ENCODE results near the gene PJA2.
"Not testable (repeated sequence)": the region's sequence is repeated elsewhere in the genome, so short reads cannot be mapped to it uniquely, and the experiment has no call there.

The PJA2 gene

DNA sequence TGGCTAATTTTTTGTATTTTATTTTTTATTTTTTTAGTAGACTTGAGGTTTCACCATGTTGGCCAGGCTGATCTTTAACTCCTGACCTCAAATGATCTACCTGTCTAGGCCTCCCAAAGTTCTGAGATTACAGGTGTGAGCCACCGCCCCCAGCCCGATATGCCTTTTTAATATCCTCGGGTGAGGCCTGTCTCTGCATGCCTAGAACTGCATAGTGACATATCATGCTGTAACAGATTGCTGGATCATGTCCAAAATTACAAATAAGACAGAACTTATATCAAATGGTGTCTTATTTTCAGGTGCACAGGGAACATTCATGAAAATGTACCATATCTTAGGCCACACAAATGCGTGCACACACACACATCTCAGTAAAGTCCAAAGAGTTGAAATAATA is 39.1 kb upstream of the PJA2 start:
- Histone ChIP-seq H4K8ac (ENCODE audit: low read depth, low read length) (no peak overlapping the region), H4K91ac (ENCODE audit: low read depth, low read length, poor library complexity) (no peak overlapping the region), H3K36me3 (replicated peaks in 1 of 2; ENCODE audit: control insufficient read depth in 2 of 2, insufficient read depth in 2 of 2, low read length in 2 of 2) (no peaks in the 10 kb centered on the region), H3K9ac (ENCODE audit: low read depth, low read length, poor library complexity) (no peak overlapping the region), H3K18ac (ENCODE audit: low read length) (no peak overlapping the region), H2AK5ac (ENCODE audit: low read depth, low read length) (no peak overlapping the region), H3K9me3 (replicated peaks in 1 of 2; ENCODE audit: control insufficient read depth in 2 of 2, insufficient read depth in 1 of 2, low read depth in 1 of 2, low read length in 2 of 2) (peaks cover 0 to 8% of the 10 kb centered on the region in 2 donors), H2BK15ac (ENCODE audit: low read length) (no peak overlapping the region), H3K27ac (replicated peaks; ENCODE audit: low read length) (no peak overlapping the region), H2BK12ac (ENCODE audit: low read length) (no peak overlapping the region), H3K27me3 (ENCODE audit: control insufficient read depth in 3 of 3, insufficient read depth in 3 of 3, low read depth in 1 of 3, low read length in 3 of 3) (no peaks in the 10 kb centered on the region), H3K4me1 (ENCODE audit: control insufficient read depth in 2 of 2, insufficient read depth in 1 of 2, low read depth in 1 of 2, low read length in 2 of 2) (peaks cover 0 to 3% of the 10 kb centered on the region in 2 donors), H3K79me1 (ENCODE audit: low read depth, low read length) (no peaks in the 10 kb centered on the region), H3K23ac (ENCODE audit: low read depth, low read length, poor library complexity) (no peak overlapping the region), H2AFZ (ENCODE audit: low read length) (no peak overlapping the region), H3K4ac (ENCODE audit: low read length) (no peak overlapping the region), H3K4me3 (ENCODE audit: low read length in 2 of 2) (no peak overlapping the region), H3K4me2 (ENCODE audit: insufficient read depth, low read length, poor library complexity, severe bottlenecking) (no peak overlapping the region), H2BK5ac (ENCODE audit: low read length) (no peak overlapping the region), H2BK120ac (ENCODE audit: low read depth, low read length) (no peak overlapping the region), H3K14ac (ENCODE audit: low read length) (no peak overlapping the region)
- WGBS, 2 donors (ENCODE audit: extremely low coverage in 2 of 2, insufficient read length in 2 of 2, insufficient replicate concordance in 1 of 2): no CpG with 5 or more reads among the region's 4 CpGs
- no peak for DNase-seq (ENCODE audit: low spot score)

DNA sequence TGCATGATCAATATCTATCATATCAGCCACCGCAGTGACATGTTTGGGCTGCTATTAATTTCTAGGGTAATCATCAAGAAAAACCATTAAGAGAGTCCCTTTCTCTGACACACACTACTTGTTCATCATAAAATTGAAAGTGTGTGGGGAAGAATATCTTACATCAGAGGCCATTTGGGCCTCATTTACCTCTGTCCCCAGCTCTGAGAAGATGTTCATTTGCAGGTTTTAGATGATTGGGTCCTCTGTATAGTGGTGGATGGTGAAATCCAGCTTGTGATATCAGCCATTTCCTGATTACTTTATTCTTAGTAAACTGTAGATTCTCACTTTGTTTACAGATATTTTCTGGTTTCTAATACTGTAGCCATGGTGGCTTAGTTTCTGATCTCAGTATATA is 29.8 kb upstream of the PJA2 start:
- no peak overlapping the region for H2BK120ac ChIP-seq (ENCODE audit: low read depth, low read length)
- peak overlapping the region; percentile 8 for H2AFZ ChIP-seq (ENCODE audit: low read length)
- H3K4ac ChIP-seq (ENCODE audit: low read length): no peak overlapping the region
- H3K4me2 ChIP-seq (ENCODE audit: insufficient read depth, low read length, poor library complexity, severe bottlenecking): no peak overlapping the region
- no peak overlapping the region for H2BK15ac ChIP-seq (ENCODE audit: low read length)
- no peak overlapping the region for H3K18ac ChIP-seq (ENCODE audit: low read length)
- no peak overlapping the region for H2BK12ac ChIP-seq (ENCODE audit: low read length)
- WGBS, 2 donors (ENCODE audit: extremely low coverage in 2 of 2, insufficient read length in 2 of 2, insufficient replicate concordance in 1 of 2): no CpG with 5 or more reads among the region's 1 CpG
- no peak overlapping the region for H3K27ac ChIP-seq (replicated peaks; ENCODE audit: low read length)
- H3K27me3 ChIP-seq (ENCODE audit: control insufficient read depth in 3 of 3, insufficient read depth in 3 of 3, low read depth in 1 of 3, low read length in 3 of 3): no peaks in the 10 kb centered on the region
- no peak for DNase-seq (ENCODE audit: low spot score)
- H2BK5ac ChIP-seq (ENCODE audit: low read length): no peak overlapping the region
- no peaks in the 10 kb centered on the region for H3K9me3 ChIP-seq (replicated peaks in 1 of 2; ENCODE audit: control insufficient read depth in 2 of 2, insufficient read depth in 1 of 2, low read depth in 1 of 2, low read length in 2 of 2)
- H3K4me1 ChIP-seq (ENCODE audit: control insufficient read depth in 2 of 2, insufficient read depth in 1 of 2, low read depth in 1 of 2, low read length in 2 of 2): no peaks in the 10 kb centered on the region
- no peak overlapping the region for H4K91ac ChIP-seq (ENCODE audit: low read depth, low read length, poor library complexity)
- no peak overlapping the region for H4K8ac ChIP-seq (ENCODE audit: low read depth, low read length)
- no peaks in the 10 kb centered on the region for H3K79me1 ChIP-seq (ENCODE audit: low read depth, low read length)
- no peak overlapping the region for H2AK5ac ChIP-seq (ENCODE audit: low read depth, low read length)
- H3K14ac ChIP-seq (ENCODE audit: low read length): no peak overlapping the region
- H3K23ac ChIP-seq (ENCODE audit: low read depth, low read length, poor library complexity): no peak overlapping the region
- H3K36me3 ChIP-seq (replicated peaks in 1 of 2; ENCODE audit: control insufficient read depth in 2 of 2, insufficient read depth in 2 of 2, low read length in 2 of 2): no peaks in the 10 kb centered on the region
- H3K4me3 ChIP-seq (ENCODE audit: low read length in 2 of 2): no peak overlapping the region
- no peak overlapping the region for H3K9ac ChIP-seq (ENCODE audit: low read depth, low read length, poor library complexity)

DNA sequence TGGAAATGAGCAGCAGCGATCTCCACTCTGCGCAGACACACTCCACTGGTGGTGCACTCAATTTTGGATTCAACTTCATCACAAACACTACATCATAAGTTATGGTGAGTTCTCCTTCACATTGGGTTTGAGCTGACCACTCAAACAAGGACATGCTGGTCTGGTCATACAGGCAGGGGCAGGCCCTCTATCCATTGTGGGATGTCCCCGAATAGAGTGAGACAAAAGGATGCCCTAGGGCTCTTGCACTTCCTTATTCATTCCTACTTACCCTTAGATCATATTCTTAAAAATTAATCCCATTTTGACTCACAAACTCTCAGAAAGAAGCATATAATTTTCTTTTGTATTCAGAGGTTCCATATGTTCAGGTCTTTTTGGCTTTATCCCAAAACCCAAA is 16.3 kb upstream of the PJA2 start:
- no peaks in the 10 kb centered on the region for H3K79me1 ChIP-seq (ENCODE audit: low read depth, low read length)
- WGBS, 2 donors (ENCODE audit: extremely low coverage in 2 of 2, insufficient read length in 2 of 2, insufficient replicate concordance in 1 of 2): no CpG with 5 or more reads among the region's 3 CpGs
- H2AK5ac ChIP-seq (ENCODE audit: low read depth, low read length): no peak overlapping the region
- no peak overlapping the region for H2BK15ac ChIP-seq (ENCODE audit: low read length)
- H3K9me3 ChIP-seq (replicated peaks in 1 of 2; ENCODE audit: control insufficient read depth in 2 of 2, insufficient read depth in 1 of 2, low read depth in 1 of 2, low read length in 2 of 2): no peaks in the 10 kb centered on the region
- no peaks in the 10 kb centered on the region for H3K36me3 ChIP-seq (replicated peaks in 1 of 2; ENCODE audit: control insufficient read depth in 2 of 2, insufficient read depth in 2 of 2, low read length in 2 of 2)
- no peak for DNase-seq (ENCODE audit: low spot score)
- H3K4me2 ChIP-seq (ENCODE audit: insufficient read depth, low read length, poor library complexity, severe bottlenecking): no peak overlapping the region
- no peak overlapping the region for H3K9ac ChIP-seq (ENCODE audit: low read depth, low read length, poor library complexity)
- no peak overlapping the region for H3K23ac ChIP-seq (ENCODE audit: low read depth, low read length, poor library complexity)
- no peak overlapping the region for H4K8ac ChIP-seq (ENCODE audit: low read depth, low read length)
- H3K4me1 ChIP-seq (ENCODE audit: control insufficient read depth in 2 of 2, insufficient read depth in 1 of 2, low read depth in 1 of 2, low read length in 2 of 2): no peaks in the 10 kb centered on the region
- no peaks in the 10 kb centered on the region for H3K27me3 ChIP-seq (ENCODE audit: control insufficient read depth in 3 of 3, insufficient read depth in 3 of 3, low read depth in 1 of 3, low read length in 3 of 3)
- H2BK12ac ChIP-seq (ENCODE audit: low read length): no peak overlapping the region
- H3K27ac ChIP-seq (replicated peaks; ENCODE audit: low read length): no peak overlapping the region
- no peak overlapping the region for H4K91ac ChIP-seq (ENCODE audit: low read depth, low read length, poor library complexity)
- no peak overlapping the region for H2BK120ac ChIP-seq (ENCODE audit: low read depth, low read length)
- no peak overlapping the region for H3K18ac ChIP-seq (ENCODE audit: low read length)
- H3K14ac ChIP-seq (ENCODE audit: low read length): no peak overlapping the region
- H2AFZ ChIP-seq (ENCODE audit: low read length): no peak overlapping the region
- no peak overlapping the region for H3K4ac ChIP-seq (ENCODE audit: low read length)
- no peak overlapping the region for H3K4me3 ChIP-seq (ENCODE audit: low read length in 2 of 2)
- H2BK5ac ChIP-seq (ENCODE audit: low read length): no peak overlapping the region

DNA sequence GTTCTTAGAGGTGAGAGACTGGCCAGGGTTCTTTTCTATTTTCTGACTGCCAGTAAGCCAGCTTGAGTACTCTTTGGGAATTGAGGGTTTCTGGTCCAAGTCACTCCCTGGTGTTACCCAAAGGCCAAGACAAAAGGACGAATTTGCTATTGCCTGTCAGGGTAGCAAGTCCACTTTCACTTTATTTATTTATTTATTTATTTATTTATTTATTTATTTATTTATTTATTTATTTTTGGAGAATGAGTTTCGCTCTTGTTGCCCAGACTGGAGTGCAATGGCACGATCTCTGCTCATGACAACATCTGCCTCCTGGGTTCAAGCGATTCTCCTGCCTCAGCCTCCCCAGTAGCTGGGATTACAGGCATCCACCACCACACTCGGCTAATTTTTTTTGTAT is 15.7 kb upstream of the PJA2 start:
- H3K18ac ChIP-seq (ENCODE audit: low read length); H3K27ac ChIP-seq (replicated peaks; ENCODE audit: low read length); H2AFZ ChIP-seq (ENCODE audit: low read length); H2BK120ac ChIP-seq (ENCODE audit: low read depth, low read length); H2BK15ac ChIP-seq (ENCODE audit: low read length); H3K4me2 ChIP-seq (ENCODE audit: insufficient read depth, low read length, poor library complexity, severe bottlenecking); H4K91ac ChIP-seq (ENCODE audit: low read depth, low read length, poor library complexity); H4K8ac ChIP-seq (ENCODE audit: low read depth, low read length); H2AK5ac ChIP-seq (ENCODE audit: low read depth, low read length); H3K27me3 ChIP-seq (ENCODE audit: control insufficient read depth in 3 of 3, insufficient read depth in 3 of 3, low read depth in 1 of 3, low read length in 3 of 3); H3K4me3 ChIP-seq (ENCODE audit: low read length in 2 of 2); DNase-seq (ENCODE audit: low spot score); H2BK5ac ChIP-seq (ENCODE audit: low read length); H3K9ac ChIP-seq (ENCODE audit: low read depth, low read length, poor library complexity); H3K23ac ChIP-seq (ENCODE audit: low read depth, low read length, poor library complexity); H3K36me3 ChIP-seq (replicated peaks in 1 of 2; ENCODE audit: control insufficient read depth in 2 of 2, insufficient read depth in 2 of 2, low read length in 2 of 2); H3K4ac ChIP-seq (ENCODE audit: low read length); H3K9me3 ChIP-seq (replicated peaks in 1 of 2; ENCODE audit: control insufficient read depth in 2 of 2, insufficient read depth in 1 of 2, low read depth in 1 of 2, low read length in 2 of 2); H3K14ac ChIP-seq (ENCODE audit: low read length); H3K79me1 ChIP-seq (ENCODE audit: low read depth, low read length); H3K4me1 ChIP-seq (ENCODE audit: control insufficient read depth in 2 of 2, insufficient read depth in 1 of 2, low read depth in 1 of 2, low read length in 2 of 2); H2BK12ac ChIP-seq (ENCODE audit: low read length): not testable (repeated sequence)
- WGBS, 2 donors (ENCODE audit: extremely low coverage in 2 of 2, insufficient read length in 2 of 2, insufficient replicate concordance in 1 of 2): no CpG with 5 or more reads among the region's 5 CpGs
